Endothelial cell of umbilical vein (primary cell): ENCODE data around the gene FLT3. TPM values are rescaled to one million over a fixed set of nuclear protein-coding genes. Genes with fewer than 3 reads are reported as not detected.

ENCODE experiments used
- BruUV-seq: library from RNA; stranded (reverse); fragments of 400-500 nt; replicated peaks from 2 replicates; lab custom pipeline; 2021; lab: Mats Ljungman, UMichigan
- CTCF ChIA-PET: fragments of 300-600, 350-600 bp; sonication (Branson Sonifier 250); formaldehyde crosslinking; loops from one replicate; lab custom pipeline; 2021; ENCODE audit warnings: antibody characterized with exemption, inconsistent platforms; lab: Charles Lee
- POLR2A ChIA-PET: fragments of 300-600, 350-600 bp; sonication (Branson Sonifier 250); formaldehyde crosslinking; loops from one replicate; lab custom pipeline; 2021; ENCODE audit warnings: antibody characterized with exemption, inconsistent platforms; lab: Charles Lee
- DNase-seq: peaks from one replicate; pipeline ENCODE4 v3.0.0-alpha.2; 2011; ENCODE audit warnings: low read depth, low spot score
- FAIRE-seq: peaks from 2 replicates; lab custom pipeline; 2011; peaks lifted over from hg19 to GRCh38; lab: Jason Lieb, UNC
- H2AFZ ChIP-seq: 2 replicates; pipeline ENCODE4 v1.6.0; 2012; ENCODE audit warnings: low read depth, low read length, control low read depth, inconsistent platforms
- H3K27ac ChIP-seq: 2 replicates; pipeline ENCODE4 v1.5.1; 2011; ENCODE audit warnings: low read depth, mild to moderate bottlenecking, control low read depth, low read length, moderate library complexity; ENCODE audit not compliant: insufficient read depth
- H3K27me3 ChIP-seq, 2 experiments: 2 replicates each; pipeline versions ENCODE4 v1.6.0 to v1.6.1; 2011; ENCODE audit warnings: low read length in 2 of 2, mixed read lengths in 1 of 2; ENCODE audit not compliant: control insufficient read depth in 2 of 2, insufficient read depth in 2 of 2
- H3K36me3 ChIP-seq, 2 experiments: 2 replicates in 1 of 2; 3 replicates in 1 of 2; pipeline ENCODE4 v1.5.1; 2011; ENCODE audit warnings: low read length in 2 of 2, mild to moderate bottlenecking in 1 of 2, moderate library complexity in 1 of 2; ENCODE audit not compliant: control insufficient read depth in 2 of 2, insufficient read depth in 2 of 2; ENCODE audit errors: extremely low read depth in 1 of 2
- H3K4me1 ChIP-seq: 3 replicates; pipeline ENCODE4 v1.5.1; 2011; ENCODE audit warnings: mild to moderate bottlenecking, low read length; ENCODE audit not compliant: control insufficient read depth, insufficient read depth; ENCODE audit errors: extremely low read depth
- H3K4me2 ChIP-seq: 2 replicates; pipeline ENCODE4 v1.6.1; 2011; ENCODE audit warnings: low read length, control low read depth, mixed read lengths; ENCODE audit not compliant: insufficient read depth
- H3K4me3 ChIP-seq, 3 experiments: fragments of 200-600 bp in 1 of 3; sonication (generic), shearing (Covaris generic) in 1 of 3; replicated peaks in 1 of 3; 2 replicates each; pipeline ENCODE4 v1.5.1; 2011 to 2016; ENCODE audit warnings: control low read depth in 3 of 3, low read length in 3 of 3, mild to moderate bottlenecking in 2 of 3, inconsistent platforms in 1 of 3, low read depth in 1 of 3, moderate library complexity in 1 of 3; ENCODE audit not compliant: insufficient read depth in 1 of 3
- H3K79me2 ChIP-seq: 2 replicates; pipeline ENCODE4 v1.6.0; 2012; ENCODE audit warnings: low read length, inconsistent platforms; ENCODE audit not compliant: control insufficient read depth, insufficient read depth
- H3K9ac ChIP-seq: replicated peaks from 2 replicates; pipeline ENCODE3; 2011; ENCODE audit warnings: low read length, control low read depth; ENCODE audit not compliant: insufficient read depth; ENCODE audit errors: extremely low read depth
- H3K9me1 ChIP-seq: replicated peaks from 3 replicates; pipeline ENCODE4 v1.6.0; 2011; ENCODE audit warnings: mild to moderate bottlenecking, low read length; ENCODE audit not compliant: control insufficient read depth, insufficient read depth; ENCODE audit errors: extremely low read depth
- H3K9me3 ChIP-seq: replicated peaks from 2 replicates; pipeline ENCODE4 v1.5.1; 2012; ENCODE audit warnings: low read length, inconsistent platforms; ENCODE audit not compliant: control insufficient read depth, insufficient read depth
- H4K20me1 ChIP-seq: replicated peaks from 2 replicates; pipeline ENCODE3; 2011; ENCODE audit warnings: mild to moderate bottlenecking, low read length; ENCODE audit not compliant: control insufficient read depth, insufficient read depth; ENCODE audit errors: extremely low read depth
- EZH2 ChIP-seq: IDR thresholded peaks from 2 replicates; pipeline ENCODE4 v1.6.1; 2012; ENCODE audit warnings: borderline replicate concordance, low read depth, mild to moderate bottlenecking, moderate library complexity, low read length, inconsistent platforms; ENCODE audit not compliant: severe bottlenecking
- FOS ChIP-seq: IDR thresholded peaks from 2 replicates; pipeline ENCODE4 v1.6.1; 2011; ENCODE audit warnings: mild to moderate bottlenecking, low read length, moderate library complexity, borderline replicate concordance; ENCODE audit not compliant: insufficient read depth
- GATA2 ChIP-seq: IDR thresholded peaks from 2 replicates; pipeline ENCODE4 v1.7.0; 2011; ENCODE audit warnings: low read depth, mild to moderate bottlenecking, moderate library complexity, mixed read lengths, low read length; ENCODE audit not compliant: insufficient read length, insufficient read depth
- JUN ChIP-seq: IDR thresholded peaks from 2 replicates; pipeline ENCODE4 v1.6.1; 2011; ENCODE audit warnings: borderline replicate concordance, low read depth; ENCODE audit not compliant: insufficient read length, insufficient read depth
- MYC ChIP-seq: IDR thresholded peaks from one replicate; pipeline ENCODE4 v1.6.1; 2011; ENCODE audit warnings: mild to moderate bottlenecking, low read depth, low read length
- POLR2A ChIP-seq: IDR thresholded peaks from 2 replicates; pipeline ENCODE4 v1.6.1; 2012; ENCODE audit warnings: low read depth, mild to moderate bottlenecking, control low read depth, low read length
- POLR2AphosphoS5 ChIP-seq: IDR thresholded peaks from 2 replicates; pipeline ENCODE4 v1.6.1; 2012; ENCODE audit warnings: low read depth, mild to moderate bottlenecking, control low read depth, low read length, moderate library complexity; ENCODE audit not compliant: insufficient read depth
- dilution Hi-C: fragments of 300-500 bp; cut with MboI; formaldehyde crosslinking; loops from one replicate; pipeline ENCODE4 v1.15.0; 2019; ENCODE audit warnings: low sequenced_read_pairs; ENCODE audit not compliant: extremely low pct_ligation_motif_present
- intact Hi-C: fragments of 100-400 bp; cut with micrococcal nuclease; formaldehyde crosslinking; loops from one replicate; pipeline ENCODE4 v1.10.0; 2022
- polyA plus RNA-seq, 4 experiments: library from polyadenylated mRNA; depleted of rRNA in 3 of 4; stranded (reverse) in 3 of 4; unstranded in 1 of 4; fragments of >200 nt; gene quantifications; 2 replicates each; pipeline versions ENCODE4 v1.2.1 to v1.2.3, GENCODE V29; 2011 to 2012; ENCODE audit warnings: missing spikeins in 1 of 4
- total RNA-seq: library from RNA; stranded (reverse); gene quantifications from 2 replicates; pipeline ENCODE4 v1.2.3, GENCODE V29; 2021
- TF ChIP-seq, protein P1 (sequence below), 2 donors: IDR thresholded peaks; 1 replicate in 1 of 2; 2 replicates in 1 of 2; pipeline ENCODE4 v1.5.1; 2011; ENCODE audit warnings: low read length in 2 of 2, mild to moderate bottlenecking in 2 of 2, moderate library complexity in 2 of 2, control low read depth in 1 of 2, inconsistent platforms in 1 of 2, low read depth in 1 of 2; ENCODE audit not compliant: insufficient read depth in 1 of 2; ENCODE audit errors: extremely low read depth in 1 of 2
- TF ChIP-seq, protein P2 (sequence below): IDR thresholded peaks from 2 replicates; pipeline ENCODE4 v1.6.1; 2011; ENCODE audit not compliant: insufficient read depth, insufficient read length

FLT3 gene
- total and polyA plus RNA-seq, 2 donors (not counting 3 experiments of a cell fraction or from before 2014, with no cell fraction given) = 0.03 TPM; not detected in 1

DNA sequence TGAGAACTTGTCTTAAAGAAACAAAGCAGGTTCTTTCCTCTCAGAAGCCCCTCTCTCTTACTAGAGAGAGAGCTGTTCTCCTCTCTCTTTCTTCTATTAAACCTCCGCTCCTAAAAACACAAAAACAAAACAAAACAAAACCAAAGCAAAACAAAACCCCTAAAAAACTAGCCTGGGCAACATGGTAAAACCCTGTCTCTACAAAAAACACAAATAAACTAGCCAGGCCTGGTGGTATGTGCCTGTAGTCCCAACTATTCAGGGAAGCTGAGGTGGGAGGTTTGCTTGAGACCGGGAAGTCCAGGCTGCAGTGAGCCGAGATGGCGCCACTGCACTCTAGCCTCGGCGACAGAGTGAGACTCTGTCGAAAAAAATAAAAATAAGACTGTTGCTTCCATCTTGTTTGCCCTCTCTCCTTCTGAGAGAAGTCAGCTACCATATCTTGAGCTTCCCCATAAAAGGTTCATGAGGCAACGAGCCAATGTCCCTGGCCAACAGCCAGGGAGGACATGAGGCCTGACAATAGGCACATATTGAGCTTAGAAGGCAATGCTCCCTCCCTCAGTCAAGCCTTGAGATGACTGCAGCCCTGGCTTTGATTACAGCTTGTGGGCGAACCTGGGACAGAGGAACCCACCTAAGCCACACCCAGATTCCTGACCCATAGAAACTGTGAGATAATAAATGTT lies 17.5 kb upstream of the FLT3 start:
- FAIRE-seq = no peak
- no peaks in the 10 kb centered on the region for H3K79me2 ChIP-seq
- H3K9ac ChIP-seq = no peak overlapping the region
- H3K4me2 ChIP-seq = no peak overlapping the region
- TF ChIP-seq, protein P1, sequence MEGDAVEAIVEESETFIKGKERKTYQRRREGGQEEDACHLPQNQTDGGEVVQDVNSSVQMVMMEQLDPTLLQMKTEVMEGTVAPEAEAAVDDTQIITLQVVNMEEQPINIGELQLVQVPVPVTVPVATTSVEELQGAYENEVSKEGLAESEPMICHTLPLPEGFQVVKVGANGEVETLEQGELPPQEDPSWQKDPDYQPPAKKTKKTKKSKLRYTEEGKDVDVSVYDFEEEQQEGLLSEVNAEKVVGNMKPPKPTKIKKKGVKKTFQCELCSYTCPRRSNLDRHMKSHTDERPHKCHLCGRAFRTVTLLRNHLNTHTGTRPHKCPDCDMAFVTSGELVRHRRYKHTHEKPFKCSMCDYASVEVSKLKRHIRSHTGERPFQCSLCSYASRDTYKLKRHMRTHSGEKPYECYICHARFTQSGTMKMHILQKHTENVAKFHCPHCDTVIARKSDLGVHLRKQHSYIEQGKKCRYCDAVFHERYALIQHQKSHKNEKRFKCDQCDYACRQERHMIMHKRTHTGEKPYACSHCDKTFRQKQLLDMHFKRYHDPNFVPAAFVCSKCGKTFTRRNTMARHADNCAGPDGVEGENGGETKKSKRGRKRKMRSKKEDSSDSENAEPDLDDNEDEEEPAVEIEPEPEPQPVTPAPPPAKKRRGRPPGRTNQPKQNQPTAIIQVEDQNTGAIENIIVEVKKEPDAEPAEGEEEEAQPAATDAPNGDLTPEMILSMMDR (IDR thresholded peaks at IDR 0.05; ENCODE audit: extremely low read depth in 1 of 2, insufficient read depth in 1 of 2, low read depth in 1 of 2, low read length in 2 of 2) = no peak
- TF ChIP-seq FOS = no peak
- no peak for TF ChIP-seq POLR2AphosphoS5
- TF ChIP-seq JUN = no peak
- TF ChIP-seq, protein P2, sequence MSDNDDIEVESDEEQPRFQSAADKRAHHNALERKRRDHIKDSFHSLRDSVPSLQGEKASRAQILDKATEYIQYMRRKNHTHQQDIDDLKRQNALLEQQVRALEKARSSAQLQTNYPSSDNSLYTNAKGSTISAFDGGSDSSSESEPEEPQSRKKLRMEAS = no peak
- TF ChIP-seq POLR2A = no peak
- no peak for TF ChIP-seq MYC
- TF ChIP-seq GATA2 = no peak
- TF ChIP-seq EZH2 = no peak
- no peaks in the 10 kb centered on the region for H3K9me3 ChIP-seq
- POLR2A ChIA-PET = no interaction called here
- no peaks in the 10 kb centered on the region for H3K9me1 ChIP-seq
- H3K27ac ChIP-seq = no peak overlapping the region
- H2AFZ ChIP-seq = no peak overlapping the region
- H3K4me3 ChIP-seq = no peak overlapping the region
- H3K4me1 ChIP-seq = no peaks in the 10 kb centered on the region
- H3K36me3 ChIP-seq = no peaks in the 10 kb centered on the region
- no peaks in the 10 kb centered on the region for H4K20me1 ChIP-seq
- intact Hi-C loops = no loop called here
- DNase-seq = peak; percentile 50
- CTCF ChIA-PET = interaction anchor here (0.9 to 1.7 kb wide), 4 partner anchors 15 to 139 kb away, joined by 3 to 5 read pairs (median 4); no protein-coding TSS in a partner anchor
- dilution Hi-C loops = no loop called here
- no TSS peak for BruUV-seq
- peaks cover 6 to 15% of the 10 kb centered on the region in 2 experiments for H3K27me3 ChIP-seq
